ENCODE data around the gene ZNF609. TPM values are rescaled to one million over a fixed set of nuclear protein-coding genes. Genes with fewer than 3 reads are reported as not detected.

ZNF609 gene
- total and polyA plus RNA-seq, 2 of the 13 experiments (the other 11 are each of a cell fraction or from before 2014, with no cell fraction given): 8.9 to 9.9 TPM

DNA sequence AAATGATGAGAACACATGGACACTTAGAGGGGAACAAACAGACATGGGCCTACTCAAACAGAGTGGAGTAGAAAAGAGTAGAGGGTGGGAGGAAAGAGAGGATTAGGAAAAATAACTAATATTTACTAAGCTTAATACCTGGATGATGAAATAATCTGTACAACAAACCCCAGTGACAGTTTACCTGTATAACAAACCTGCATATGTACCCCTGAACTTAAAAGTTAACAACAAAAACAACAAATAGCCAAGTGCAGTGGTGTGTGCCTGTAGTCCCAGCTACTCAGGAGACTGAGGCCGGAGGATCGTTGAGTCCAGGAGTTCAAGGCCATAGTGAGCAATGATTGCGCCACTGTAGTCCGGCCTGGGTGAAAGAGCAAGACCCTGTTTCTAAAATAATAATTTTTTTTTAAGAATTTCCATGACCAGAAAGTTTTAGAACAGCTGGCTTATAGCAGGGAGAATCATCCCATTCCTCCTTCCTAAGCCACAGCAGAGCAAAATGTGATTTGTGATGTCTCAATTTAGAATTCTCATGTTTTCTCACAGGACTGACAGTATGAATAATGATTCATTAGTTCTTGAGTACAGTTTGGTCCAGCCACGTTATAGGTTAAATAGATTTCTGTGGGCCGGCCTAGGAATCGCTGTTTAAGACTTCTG is 150.0 kb downstream of the ZNF609 start (continued):
- TF ChIP-seq, protein P1, sequence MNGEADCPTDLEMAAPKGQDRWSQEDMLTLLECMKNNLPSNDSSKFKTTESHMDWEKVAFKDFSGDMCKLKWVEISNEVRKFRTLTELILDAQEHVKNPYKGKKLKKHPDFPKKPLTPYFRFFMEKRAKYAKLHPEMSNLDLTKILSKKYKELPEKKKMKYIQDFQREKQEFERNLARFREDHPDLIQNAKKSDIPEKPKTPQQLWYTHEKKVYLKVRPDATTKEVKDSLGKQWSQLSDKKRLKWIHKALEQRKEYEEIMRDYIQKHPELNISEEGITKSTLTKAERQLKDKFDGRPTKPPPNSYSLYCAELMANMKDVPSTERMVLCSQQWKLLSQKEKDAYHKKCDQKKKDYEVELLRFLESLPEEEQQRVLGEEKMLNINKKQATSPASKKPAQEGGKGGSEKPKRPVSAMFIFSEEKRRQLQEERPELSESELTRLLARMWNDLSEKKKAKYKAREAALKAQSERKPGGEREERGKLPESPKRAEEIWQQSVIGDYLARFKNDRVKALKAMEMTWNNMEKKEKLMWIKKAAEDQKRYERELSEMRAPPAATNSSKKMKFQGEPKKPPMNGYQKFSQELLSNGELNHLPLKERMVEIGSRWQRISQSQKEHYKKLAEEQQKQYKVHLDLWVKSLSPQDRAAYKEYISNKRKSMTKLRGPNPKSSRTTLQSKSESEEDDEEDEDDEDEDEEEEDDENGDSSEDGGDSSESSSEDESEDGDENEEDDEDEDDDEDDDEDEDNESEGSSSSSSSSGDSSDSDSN (CRISPR knock-in tag; IDR thresholded peaks at IDR 0.05): no peak
- no peak for TF ChIP-seq ZNF33A (CRISPR knock-in tag; IDR thresholded peaks at IDR 0.05; ENCODE audit: borderline replicate concordance)
- TF ChIP-seq, protein P2, sequence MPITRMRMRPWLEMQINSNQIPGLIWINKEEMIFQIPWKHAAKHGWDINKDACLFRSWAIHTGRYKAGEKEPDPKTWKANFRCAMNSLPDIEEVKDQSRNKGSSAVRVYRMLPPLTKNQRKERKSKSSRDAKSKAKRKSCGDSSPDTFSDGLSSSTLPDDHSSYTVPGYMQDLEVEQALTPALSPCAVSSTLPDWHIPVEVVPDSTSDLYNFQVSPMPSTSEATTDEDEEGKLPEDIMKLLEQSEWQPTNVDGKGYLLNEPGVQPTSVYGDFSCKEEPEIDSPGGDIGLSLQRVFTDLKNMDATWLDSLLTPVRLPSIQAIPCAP (CRISPR knock-in tag; IDR thresholded peaks at IDR 0.05; ENCODE audit: low read depth): no peak
- peak; percentile 63; the same call in 1 of the 2 replicates for TF ChIP-seq ONECUT2 (CRISPR knock-in tag; IDR thresholded peaks at IDR 0.05)
- TF ChIP-seq, protein P3, sequence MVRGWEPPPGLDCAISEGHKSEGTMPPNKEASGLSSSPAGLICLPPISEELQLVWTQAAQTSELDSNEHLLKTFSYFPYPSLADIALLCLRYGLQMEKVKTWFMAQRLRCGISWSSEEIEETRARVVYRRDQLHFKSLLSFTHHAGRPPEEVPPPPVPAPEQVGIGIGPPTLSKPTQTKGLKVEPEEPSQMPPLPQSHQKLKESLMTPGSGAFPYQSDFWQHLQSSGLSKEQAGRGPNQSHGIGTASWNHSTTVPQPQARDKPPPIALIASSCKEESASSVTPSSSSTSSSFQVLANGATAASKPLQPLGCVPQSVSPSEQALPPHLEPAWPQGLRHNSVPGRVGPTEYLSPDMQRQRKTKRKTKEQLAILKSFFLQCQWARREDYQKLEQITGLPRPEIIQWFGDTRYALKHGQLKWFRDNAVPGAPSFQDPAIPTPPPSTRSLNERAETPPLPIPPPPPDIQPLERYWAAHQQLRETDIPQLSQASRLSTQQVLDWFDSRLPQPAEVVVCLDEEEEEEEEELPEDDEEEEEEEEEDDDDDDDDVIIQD (CRISPR knock-in tag; IDR thresholded peaks at IDR 0.05; ENCODE audit: low read depth): peak; percentile 42; the same call in 1 of the 2 replicates
- TF ChIP-seq, protein P4, sequence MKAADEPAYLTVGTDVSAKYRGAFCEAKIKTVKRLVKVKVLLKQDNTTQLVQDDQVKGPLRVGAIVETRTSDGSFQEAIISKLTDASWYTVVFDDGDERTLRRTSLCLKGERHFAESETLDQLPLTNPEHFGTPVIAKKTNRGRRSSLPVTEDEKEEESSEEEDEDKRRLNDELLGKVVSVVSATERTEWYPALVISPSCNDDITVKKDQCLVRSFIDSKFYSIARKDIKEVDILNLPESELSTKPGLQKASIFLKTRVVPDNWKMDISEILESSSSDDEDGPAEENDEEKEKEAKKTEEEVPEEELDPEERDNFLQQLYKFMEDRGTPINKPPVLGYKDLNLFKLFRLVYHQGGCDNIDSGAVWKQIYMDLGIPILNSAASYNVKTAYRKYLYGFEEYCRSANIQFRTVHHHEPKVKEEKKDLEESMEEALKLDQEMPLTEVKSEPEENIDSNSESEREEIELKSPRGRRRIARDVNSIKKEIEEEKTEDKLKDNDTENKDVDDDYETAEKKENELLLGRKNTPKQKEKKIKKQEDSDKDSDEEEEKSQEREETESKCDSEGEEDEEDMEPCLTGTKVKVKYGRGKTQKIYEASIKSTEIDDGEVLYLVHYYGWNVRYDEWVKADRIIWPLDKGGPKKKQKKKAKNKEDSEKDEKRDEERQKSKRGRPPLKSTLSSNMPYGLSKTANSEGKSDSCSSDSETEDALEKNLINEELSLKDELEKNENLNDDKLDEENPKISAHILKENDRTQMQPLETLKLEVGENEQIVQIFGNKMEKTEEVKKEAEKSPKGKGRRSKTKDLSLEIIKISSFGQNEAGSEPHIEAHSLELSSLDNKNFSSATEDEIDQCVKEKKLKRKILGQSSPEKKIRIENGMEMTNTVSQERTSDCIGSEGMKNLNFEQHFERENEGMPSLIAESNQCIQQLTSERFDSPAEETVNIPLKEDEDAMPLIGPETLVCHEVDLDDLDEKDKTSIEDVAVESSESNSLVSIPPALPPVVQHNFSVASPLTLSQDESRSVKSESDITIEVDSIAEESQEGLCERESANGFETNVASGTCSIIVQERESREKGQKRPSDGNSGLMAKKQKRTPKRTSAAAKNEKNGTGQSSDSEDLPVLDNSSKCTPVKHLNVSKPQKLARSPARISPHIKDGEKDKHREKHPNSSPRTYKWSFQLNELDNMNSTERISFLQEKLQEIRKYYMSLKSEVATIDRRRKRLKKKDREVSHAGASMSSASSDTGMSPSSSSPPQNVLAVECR (CRISPR knock-in tag; IDR thresholded peaks at IDR 0.05; ENCODE audit: borderline replicate concordance): peak; percentile 13; the same call in 1 of the 2 replicates
- TF ChIP-seq ZNF34 (CRISPR knock-in tag; IDR thresholded peaks at IDR 0.05; ENCODE audit: borderline replicate concordance): no peak
- TF ChIP-seq, protein P5, sequence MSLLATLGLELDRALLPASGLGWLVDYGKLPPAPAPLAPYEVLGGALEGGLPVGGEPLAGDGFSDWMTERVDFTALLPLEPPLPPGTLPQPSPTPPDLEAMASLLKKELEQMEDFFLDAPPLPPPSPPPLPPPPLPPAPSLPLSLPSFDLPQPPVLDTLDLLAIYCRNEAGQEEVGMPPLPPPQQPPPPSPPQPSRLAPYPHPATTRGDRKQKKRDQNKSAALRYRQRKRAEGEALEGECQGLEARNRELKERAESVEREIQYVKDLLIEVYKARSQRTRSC (CRISPR knock-in tag; IDR thresholded peaks at IDR 0.05; ENCODE audit: low read depth): no peak
- TF ChIP-seq GPN1 (CRISPR knock-in tag; IDR thresholded peaks at IDR 0.05; ENCODE audit: borderline replicate concordance): no peak
- TF ChIP-seq YY1 (IDR thresholded peaks at IDR 0.05; ENCODE audit: insufficient read depth, insufficient replicate concordance, low read depth, low read length): no peak
- TF ChIP-seq ZIK1 (CRISPR knock-in tag; IDR thresholded peaks at IDR 0.05; ENCODE audit: borderline replicate concordance, low read depth): no peak
- no peak for TF ChIP-seq NRL (CRISPR knock-in tag; IDR thresholded peaks at IDR 0.05; ENCODE audit: borderline replicate concordance)
- TF ChIP-seq ZNF468 (CRISPR knock-in tag; IDR thresholded peaks at IDR 0.05): no peak
- TF ChIP-seq MAF1 (CRISPR knock-in tag; IDR thresholded peaks at IDR 0.05; ENCODE audit: borderline replicate concordance): no peak
- TF ChIP-seq MEIS2 (CRISPR knock-in tag; IDR thresholded peaks at IDR 0.05): 0 out of 2 replicates have a peak, but pooled peaks have one; percentile 27
- no peak for TF ChIP-seq FIP1L1 (IDR thresholded peaks at IDR 0.05; ENCODE audit: borderline replicate concordance, insufficient read depth, low read depth, low read length)
- TF ChIP-seq, protein P6, sequence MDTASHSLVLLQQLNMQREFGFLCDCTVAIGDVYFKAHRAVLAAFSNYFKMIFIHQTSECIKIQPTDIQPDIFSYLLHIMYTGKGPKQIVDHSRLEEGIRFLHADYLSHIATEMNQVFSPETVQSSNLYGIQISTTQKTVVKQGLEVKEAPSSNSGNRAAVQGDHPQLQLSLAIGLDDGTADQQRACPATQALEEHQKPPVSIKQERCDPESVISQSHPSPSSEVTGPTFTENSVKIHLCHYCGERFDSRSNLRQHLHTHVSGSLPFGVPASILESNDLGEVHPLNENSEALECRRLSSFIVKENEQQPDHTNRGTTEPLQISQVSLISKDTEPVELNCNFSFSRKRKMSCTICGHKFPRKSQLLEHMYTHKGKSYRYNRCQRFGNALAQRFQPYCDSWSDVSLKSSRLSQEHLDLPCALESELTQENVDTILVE (CRISPR knock-in tag; IDR thresholded peaks at IDR 0.05): peak; percentile 32; the same call in 1 of the 2 replicates
